ENCODE results near the gene PIK3R1. TPM values are rescaled to one million over a fixed set of nuclear protein-coding genes. Genes with fewer than 3 reads are reported as not detected.

Gene PIK3R1
- total RNA-seq, 1 experiment from 2014 or later: 151 TPM

- H3K9me3 Mint-ChIP-seq (ENCODE audit: unreplicated experiment): peaks cover 7% of the 10 kb centered on the region
- no peak for TF ChIP-seq CTCF (IDR thresholded peaks at IDR 0.05; ENCODE audit: unreplicated experiment)
- ChIA-PET CTCF (no interaction called here), POLR2A (interaction anchor here (0.6 kb wide), 1 partner anchor 254 kb away, joined by 3 read pairs; no protein-coding TSS in a partner anchor)
- peaks cover 16% of the 10 kb centered on the region for H3K4me1 Mint-ChIP-seq (ENCODE audit: insufficient read depth, unreplicated experiment)
- H3K4me3 Mint-ChIP-seq (ENCODE audit: unreplicated experiment): no peak overlapping the region
- no peaks in the 10 kb centered on the region for H3K36me3 Mint-ChIP-seq (ENCODE audit: insufficient read depth, unreplicated experiment)
- H3K27me3 Mint-ChIP-seq (ENCODE audit: insufficient read depth, unreplicated experiment): no peaks in the 10 kb centered on the region
- DNase-seq (ENCODE audit: unreplicated experiment): no peak
- intact Hi-C loops (cut with micrococcal nuclease): no loop called here
- no TSS peak for BruUV-seq (replicated peaks)
- no peak overlapping the region for H3K27ac Mint-ChIP-seq (ENCODE audit: low read depth, unreplicated experiment)
These were observed 34.4 kb upstream of the PIK3R1 start for GRCh38 chr5:68181039-68181599.

GRCh38 chr5:68182094-68182493 lies 33.5 kb upstream of the PIK3R1 start:
- no peak for DNase-seq (ENCODE audit: unreplicated experiment)
- H3K4me1 Mint-ChIP-seq (ENCODE audit: insufficient read depth, unreplicated experiment): peaks cover 12% of the 10 kb centered on the region
- no TSS peak for BruUV-seq (replicated peaks)
- intact Hi-C loops (cut with micrococcal nuclease): no loop called here
- no peak overlapping the region for H3K27ac Mint-ChIP-seq (ENCODE audit: low read depth, unreplicated experiment)
- POLR2A ChIA-PET: interaction anchor here (1.1 kb wide), 1 partner anchor 33 kb away, joined by 3 read pairs; the partner anchor contains the start of gene PIK3R1
- CTCF ChIA-PET: interaction anchor here (0.6 kb wide), 1 partner anchor 35 kb away, joined by 4 read pairs; no protein-coding TSS in a partner anchor
- no peak overlapping the region for H3K4me3 Mint-ChIP-seq (ENCODE audit: unreplicated experiment)
- TF ChIP-seq CTCF (IDR thresholded peaks at IDR 0.05; ENCODE audit: unreplicated experiment): no peak
- H3K27me3 Mint-ChIP-seq (ENCODE audit: insufficient read depth, unreplicated experiment): no peaks in the 10 kb centered on the region
- H3K9me3 Mint-ChIP-seq (ENCODE audit: unreplicated experiment): peaks cover 7% of the 10 kb centered on the region
- H3K36me3 Mint-ChIP-seq (ENCODE audit: insufficient read depth, unreplicated experiment): no peaks in the 10 kb centered on the region

- intact Hi-C loops (cut with micrococcal nuclease): no loop called here
- no peak for TF ChIP-seq CTCF (IDR thresholded peaks at IDR 0.05; ENCODE audit: unreplicated experiment)
- POLR2A ChIA-PET: interaction anchor here (1.1 kb wide), 1 partner anchor 33 kb away, joined by 3 read pairs; the partner anchor contains the start of gene PIK3R1
- no peak overlapping the region for H3K27ac Mint-ChIP-seq (ENCODE audit: low read depth, unreplicated experiment)
- no TSS peak for BruUV-seq (replicated peaks)
- peaks cover 8% of the 10 kb centered on the region for H3K4me1 Mint-ChIP-seq (ENCODE audit: insufficient read depth, unreplicated experiment)
- no peak overlapping the region for H3K4me3 Mint-ChIP-seq (ENCODE audit: unreplicated experiment)
- CTCF ChIA-PET: interaction anchor here (0.6 kb wide), 1 partner anchor 34 kb away, joined by 4 read pairs; no protein-coding TSS in a partner anchor
- H3K9me3 Mint-ChIP-seq (ENCODE audit: unreplicated experiment): peaks cover 2% of the 10 kb centered on the region
- H3K36me3 Mint-ChIP-seq (ENCODE audit: insufficient read depth, unreplicated experiment): no peaks in the 10 kb centered on the region
- H3K27me3 Mint-ChIP-seq (ENCODE audit: insufficient read depth, unreplicated experiment): no peaks in the 10 kb centered on the region
- DNase-seq (ENCODE audit: unreplicated experiment): no peak
These were observed 33.0 kb upstream of the PIK3R1 start for GRCh38 chr5:68182534-68182933.

GRCh38 chr5:68187268-68188055 lies 28.1 kb upstream of the PIK3R1 start:
- intact Hi-C loops (cut with micrococcal nuclease): no loop called here
- BruUV-seq (replicated peaks): no TSS peak
- Mint-ChIP-seq H3K9me3 (ENCODE audit: unreplicated experiment) (no peaks in the 10 kb centered on the region), H3K27me3 (ENCODE audit: insufficient read depth, unreplicated experiment) (no peaks in the 10 kb centered on the region), H3K36me3 (ENCODE audit: insufficient read depth, unreplicated experiment) (no peaks in the 10 kb centered on the region), H3K27ac (ENCODE audit: low read depth, unreplicated experiment) (no peak overlapping the region), H3K4me1 (ENCODE audit: insufficient read depth, unreplicated experiment) (peaks cover 4% of the 10 kb centered on the region), H3K4me3 (ENCODE audit: unreplicated experiment) (no peak overlapping the region)
- no peak for TF ChIP-seq CTCF (IDR thresholded peaks at IDR 0.05; ENCODE audit: unreplicated experiment)
- CTCF ChIA-PET: interaction anchor here (0.6 kb wide), 1 partner anchor 71 kb away, joined by 4 read pairs; no protein-coding TSS in a partner anchor
- no peak for DNase-seq (ENCODE audit: unreplicated experiment)
- POLR2A ChIA-PET: interaction anchor here (0.6 kb wide), 1 partner anchor 144 kb away, joined by 3 read pairs; no protein-coding TSS in a partner anchor

All from MCF 10A (cell line).